ENCODE measurements around the gene ARHGAP32. TPM values are rescaled to one million over a fixed set of nuclear protein-coding genes. Genes with fewer than 3 reads are reported as not detected.

The ARHGAP32 gene
- total RNA-seq, 1 donor from 2014 or later = 15.2 TPM

GRCh38 chr11:128983023-128983422 lies 209.1 kb downstream of the ARHGAP32 start:
- H3K4me3 Mint-ChIP-seq (ENCODE audit: unreplicated experiment) = no peak overlapping the region
- H3K36me3 Mint-ChIP-seq (ENCODE audit: unreplicated experiment) = peaks cover 18% of the 10 kb centered on the region
- H3K4me1 Mint-ChIP-seq (ENCODE audit: unreplicated experiment) = no peaks in the 10 kb centered on the region
- no peaks in the 10 kb centered on the region for H3K9me3 Mint-ChIP-seq (ENCODE audit: unreplicated experiment)
- H3K27me3 Mint-ChIP-seq (ENCODE audit: unreplicated experiment) = no peaks in the 10 kb centered on the region
- TF ChIP-seq, protein P1, sequence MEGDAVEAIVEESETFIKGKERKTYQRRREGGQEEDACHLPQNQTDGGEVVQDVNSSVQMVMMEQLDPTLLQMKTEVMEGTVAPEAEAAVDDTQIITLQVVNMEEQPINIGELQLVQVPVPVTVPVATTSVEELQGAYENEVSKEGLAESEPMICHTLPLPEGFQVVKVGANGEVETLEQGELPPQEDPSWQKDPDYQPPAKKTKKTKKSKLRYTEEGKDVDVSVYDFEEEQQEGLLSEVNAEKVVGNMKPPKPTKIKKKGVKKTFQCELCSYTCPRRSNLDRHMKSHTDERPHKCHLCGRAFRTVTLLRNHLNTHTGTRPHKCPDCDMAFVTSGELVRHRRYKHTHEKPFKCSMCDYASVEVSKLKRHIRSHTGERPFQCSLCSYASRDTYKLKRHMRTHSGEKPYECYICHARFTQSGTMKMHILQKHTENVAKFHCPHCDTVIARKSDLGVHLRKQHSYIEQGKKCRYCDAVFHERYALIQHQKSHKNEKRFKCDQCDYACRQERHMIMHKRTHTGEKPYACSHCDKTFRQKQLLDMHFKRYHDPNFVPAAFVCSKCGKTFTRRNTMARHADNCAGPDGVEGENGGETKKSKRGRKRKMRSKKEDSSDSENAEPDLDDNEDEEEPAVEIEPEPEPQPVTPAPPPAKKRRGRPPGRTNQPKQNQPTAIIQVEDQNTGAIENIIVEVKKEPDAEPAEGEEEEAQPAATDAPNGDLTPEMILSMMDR (IDR thresholded peaks at IDR 0.05) = no peak
- no peak for DNase-seq (ENCODE audit: extremely low spot score, unreplicated experiment)
- no peak overlapping the region for H3K27ac Mint-ChIP-seq (ENCODE audit: unreplicated experiment)

DNA sequence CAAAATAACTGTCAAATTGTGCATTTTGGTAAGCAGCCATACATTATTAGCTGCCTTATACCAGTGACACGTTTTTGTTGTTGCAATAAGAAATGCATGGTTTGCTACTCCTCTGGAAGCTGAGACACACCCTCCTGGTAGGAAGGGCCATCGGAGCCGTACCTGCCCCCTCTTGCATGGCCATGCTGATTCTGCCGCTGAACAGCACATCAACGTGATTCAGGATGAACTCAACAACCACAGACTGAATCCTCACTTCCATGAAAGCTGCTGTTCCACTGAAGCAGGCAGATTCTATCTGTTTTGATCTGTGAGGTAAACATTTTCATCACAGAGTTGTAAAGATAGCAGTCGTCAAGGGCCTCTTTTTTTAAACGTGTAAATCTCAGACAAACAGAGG lies 210.9 kb downstream of the ARHGAP32 start:
- Mint-ChIP-seq H3K4me3 (ENCODE audit: unreplicated experiment) (no peak overlapping the region), H3K27me3 (ENCODE audit: unreplicated experiment) (no peaks in the 10 kb centered on the region), H3K4me1 (ENCODE audit: unreplicated experiment) (no peaks in the 10 kb centered on the region), H3K27ac (ENCODE audit: unreplicated experiment) (no peak overlapping the region), H3K9me3 (ENCODE audit: unreplicated experiment) (no peaks in the 10 kb centered on the region), H3K36me3 (ENCODE audit: unreplicated experiment) (peaks cover 27% of the 10 kb centered on the region)
- no peak for DNase-seq (ENCODE audit: extremely low spot score, unreplicated experiment)
- TF ChIP-seq, protein P1 (IDR thresholded peaks at IDR 0.05) = no peak

- peaks cover 40% of the 10 kb centered on the region for H3K36me3 Mint-ChIP-seq (ENCODE audit: unreplicated experiment)
- no peaks in the 10 kb centered on the region for H3K9me3 Mint-ChIP-seq (ENCODE audit: unreplicated experiment)
- no peak overlapping the region for H3K4me3 Mint-ChIP-seq (ENCODE audit: unreplicated experiment)
- no peaks in the 10 kb centered on the region for H3K27me3 Mint-ChIP-seq (ENCODE audit: unreplicated experiment)
- peaks cover 1% of the 10 kb centered on the region for H3K4me1 Mint-ChIP-seq (ENCODE audit: unreplicated experiment)
- DNase-seq (ENCODE audit: extremely low spot score, unreplicated experiment) = no peak
- TF ChIP-seq, protein P1 (IDR thresholded peaks at IDR 0.05) = no peak
- H3K27ac Mint-ChIP-seq (ENCODE audit: unreplicated experiment) = no peak overlapping the region
Observed at GRCh38 chr11:128970598-128971190, 221.4 kb downstream of the ARHGAP32 start.

DNA sequence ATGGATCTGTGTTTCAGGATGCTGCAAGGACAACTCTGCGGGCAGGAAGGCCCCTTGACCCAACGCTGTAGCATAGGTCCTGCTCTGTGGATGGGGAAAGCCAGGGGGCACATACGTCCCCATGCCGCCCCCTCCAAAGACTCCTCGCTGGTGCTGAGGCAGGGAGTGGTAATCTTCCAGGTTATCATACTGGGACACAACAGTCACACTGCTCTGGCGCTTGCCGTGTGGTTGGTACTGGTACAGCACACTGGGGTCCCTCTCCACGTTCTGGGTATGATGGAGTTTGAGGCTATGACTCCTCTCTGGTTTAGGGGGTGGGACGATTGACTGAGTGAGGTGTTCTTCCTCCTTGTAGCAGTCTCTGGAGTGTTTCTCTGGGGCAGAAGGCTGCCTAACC lies 223.2 kb downstream of the ARHGAP32 start:
- Mint-ChIP-seq H3K4me3 (ENCODE audit: unreplicated experiment) (no peak overlapping the region), H3K36me3 (ENCODE audit: unreplicated experiment) (peaks cover 36% of the 10 kb centered on the region), H3K27ac (ENCODE audit: unreplicated experiment) (no peak overlapping the region)

DNA sequence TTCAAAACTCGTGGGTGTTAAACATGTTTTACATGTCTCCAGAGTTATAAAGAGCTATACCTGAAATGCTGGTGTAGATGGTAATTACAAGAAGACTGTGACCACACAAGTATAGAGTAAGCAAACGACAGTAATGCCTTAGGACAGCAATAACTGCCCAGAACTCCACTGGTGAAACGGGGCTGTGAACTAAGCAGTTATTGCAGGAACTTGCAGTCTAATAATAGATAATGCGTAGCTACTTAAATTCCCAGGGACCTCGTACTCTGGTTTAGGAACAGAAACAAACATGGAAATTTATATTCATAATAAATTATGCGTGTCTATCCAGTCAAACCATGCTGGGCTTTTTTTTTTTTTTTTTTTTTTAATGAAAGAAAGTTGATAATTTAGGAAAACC lies 224.5 kb downstream of the ARHGAP32 start:
- Mint-ChIP-seq H3K36me3 (ENCODE audit: unreplicated experiment) (peaks cover 28% of the 10 kb centered on the region), H3K27ac (ENCODE audit: unreplicated experiment) (no peak overlapping the region), H3K4me1 (ENCODE audit: unreplicated experiment) (peaks cover 1% of the 10 kb centered on the region), H3K4me3 (ENCODE audit: unreplicated experiment) (no peak overlapping the region), H3K27me3 (ENCODE audit: unreplicated experiment) (no peaks in the 10 kb centered on the region), H3K9me3 (ENCODE audit: unreplicated experiment) (no peaks in the 10 kb centered on the region)
- TF ChIP-seq, protein P1 (IDR thresholded peaks at IDR 0.05) = no peak
- DNase-seq (ENCODE audit: extremely low spot score, unreplicated experiment) = no peak

More for the DNA sequence above, 223.2 kb downstream of the ARHGAP32 start:
- TF ChIP-seq, protein P1 (IDR thresholded peaks at IDR 0.05) = no peak
- H3K9me3 Mint-ChIP-seq (ENCODE audit: unreplicated experiment) = no peaks in the 10 kb centered on the region
- H3K4me1 Mint-ChIP-seq (ENCODE audit: unreplicated experiment) = peaks cover 1% of the 10 kb centered on the region
- H3K27me3 Mint-ChIP-seq (ENCODE audit: unreplicated experiment) = no peaks in the 10 kb centered on the region
- no peak for DNase-seq (ENCODE audit: extremely low spot score, unreplicated experiment)

Data from osteocyte (in vitro differentiated cells).